ENCODE data around the gene ZBTB42.

The ZBTB42 gene

GRCh38 chr14:104821229-104821945 is 20.5 kb downstream of the ZBTB42 start:
- no peak for TF ChIP-seq CTCF (IDR thresholded peaks at IDR 0.05)

GRCh38 chr14:104821971-104822608 is 21.2 kb downstream of the ZBTB42 start:
- Histone ChIP-seq H3K4me1 (peaks cover 4% of the 10 kb centered on the region), H3K9me3 (ENCODE audit: control insufficient read depth, low read length) (no peaks in the 10 kb centered on the region), H2AFZ (no peak overlapping the region), H3K27me3 (ENCODE audit: control insufficient read depth, insufficient read depth, low read length) (no peaks in the 10 kb centered on the region), H3K27ac (no peak overlapping the region), H3K36me3 (ENCODE audit: control insufficient read depth, insufficient read depth, low read length) (no peaks in the 10 kb centered on the region), H3K79me2 (no peaks in the 10 kb centered on the region), H3K4me2 (ENCODE audit: low read length) (no peak overlapping the region), H3K9ac (no peak overlapping the region), H3K4me3 (ENCODE audit: low read depth, low read length) (no peak overlapping the region)
- TF ChIP-seq CTCF (IDR thresholded peaks at IDR 0.05): no peak

More at GRCh38 chr14:104821229-104821945, 20.5 kb downstream of the ZBTB42 start:
- no peaks in the 10 kb centered on the region for H3K36me3 ChIP-seq (ENCODE audit: control insufficient read depth, insufficient read depth, low read length)
- no peaks in the 10 kb centered on the region for H3K79me2 ChIP-seq
- no peak overlapping the region for H3K9ac ChIP-seq
- no peak overlapping the region for H3K4me3 ChIP-seq (ENCODE audit: low read depth, low read length)
- no peak overlapping the region for H2AFZ ChIP-seq
- no peak overlapping the region for H3K27ac ChIP-seq
- peaks cover 7% of the 10 kb centered on the region for H3K4me1 ChIP-seq
- H3K4me2 ChIP-seq (ENCODE audit: low read length): no peak overlapping the region
- H3K9me3 ChIP-seq (ENCODE audit: control insufficient read depth, low read length): no peaks in the 10 kb centered on the region
- no peaks in the 10 kb centered on the region for H3K27me3 ChIP-seq (ENCODE audit: control insufficient read depth, insufficient read depth, low read length)

GRCh38 chr14:104822821-104823615 is 22.1 kb downstream of the ZBTB42 start:
- Histone ChIP-seq H3K27ac (no peak overlapping the region), H2AFZ (no peak overlapping the region), H3K36me3 (ENCODE audit: control insufficient read depth, insufficient read depth, low read length) (no peaks in the 10 kb centered on the region), H3K27me3 (ENCODE audit: control insufficient read depth, insufficient read depth, low read length) (no peaks in the 10 kb centered on the region), H3K4me1 (no peaks in the 10 kb centered on the region), H3K79me2 (no peaks in the 10 kb centered on the region), H3K4me2 (ENCODE audit: low read length) (no peak overlapping the region), H3K9ac (no peak overlapping the region), H3K9me3 (ENCODE audit: control insufficient read depth, low read length) (no peaks in the 10 kb centered on the region), H3K4me3 (ENCODE audit: low read depth, low read length) (no peak overlapping the region)
- no peak for TF ChIP-seq CTCF (IDR thresholded peaks at IDR 0.05)

GRCh38 chr14:104824353-104824997 is 23.6 kb downstream of the ZBTB42 start:
- no peak overlapping the region for H3K27ac ChIP-seq
- H3K27me3 ChIP-seq (ENCODE audit: control insufficient read depth, insufficient read depth, low read length): no peaks in the 10 kb centered on the region
- H2AFZ ChIP-seq: no peak overlapping the region
- H3K4me1 ChIP-seq: no peaks in the 10 kb centered on the region
- H3K9me3 ChIP-seq (ENCODE audit: control insufficient read depth, low read length): no peaks in the 10 kb centered on the region
- H3K9ac ChIP-seq: no peak overlapping the region
- no peak overlapping the region for H3K4me2 ChIP-seq (ENCODE audit: low read length)
- H3K36me3 ChIP-seq (ENCODE audit: control insufficient read depth, insufficient read depth, low read length): no peaks in the 10 kb centered on the region
- H3K4me3 ChIP-seq (ENCODE audit: low read depth, low read length): no peak overlapping the region
- H3K79me2 ChIP-seq: no peaks in the 10 kb centered on the region
- TF ChIP-seq CTCF (IDR thresholded peaks at IDR 0.05): no peak

Data from parathyroid adenoma (tissue), 2 donors.